Neural cell (in vitro differentiated cells): ENCODE results near the gene GARIN3. TPM values are rescaled to one million over a fixed set of nuclear protein-coding genes. Genes with fewer than 3 reads are reported as not detected.
"Not testable (repeated sequence)": the region's sequence is repeated elsewhere in the genome, so short reads cannot be mapped to it uniquely, and the experiment has no call there.

ENCODE experiments used
- H2AFZ ChIP-seq: fragments of 200-600, 300-800 bp; sonication (generic), shearing (Covaris generic); 2 replicates; pipeline ENCODE4 v1.6.0; 2014; ENCODE audit warnings: low read depth, mild to moderate bottlenecking, antibody characterized with exemption, low read length, moderate library complexity
- H3F3A ChIP-seq: fragments of 200-600 bp; shearing (Covaris generic); 2 replicates; pipeline ENCODE4 v1.6.1; 2016; ENCODE audit warnings: mild to moderate bottlenecking, moderate library complexity, mixed read lengths, antibody characterized with exemption, low read length; ENCODE audit not compliant: insufficient read depth, poor library complexity, severe bottlenecking
- H3K27ac ChIP-seq: fragments of 200-600, 300-800 bp; sonication (generic), shearing (Covaris generic); 2 replicates; pipeline ENCODE4 v1.5.1; 2014; ENCODE audit warnings: mild to moderate bottlenecking, low read length, moderate library complexity
- H3K27me3 ChIP-seq: fragments of 300-800, 200-600 bp; sonication (generic), shearing (Covaris generic); 2 replicates; pipeline ENCODE4 v1.6.0; 2014; ENCODE audit warnings: mild to moderate bottlenecking, low read depth, low read length, moderate library complexity; ENCODE audit not compliant: insufficient read depth
- H3K36me3 ChIP-seq: fragments of 300-800, 200-600 bp; sonication (generic), shearing (Covaris generic); 2 replicates; pipeline ENCODE4 v1.5.1; 2014; ENCODE audit warnings: mild to moderate bottlenecking, antibody characterized with exemption, low read length, moderate library complexity; ENCODE audit not compliant: insufficient read depth
- H3K4me2 ChIP-seq: fragments of 300-800, 200-600 bp; sonication (generic), shearing (Covaris generic); 2 replicates; pipeline ENCODE4 v1.6.0; 2014; ENCODE audit warnings: mild to moderate bottlenecking, low read length
- H3K4me3 ChIP-seq: fragments of 300-800, 200-600 bp; sonication (generic), shearing (Covaris generic); 2 replicates; pipeline ENCODE4 v1.5.1; 2014; ENCODE audit warnings: mild to moderate bottlenecking, low read length, moderate library complexity
- H3K79me2 ChIP-seq: fragments of 200-600 bp; shearing (Covaris generic); replicated peaks from 2 replicates; pipeline ENCODE4 v1.6.0; 2014; ENCODE audit warnings: mild to moderate bottlenecking, low read length, moderate library complexity; ENCODE audit not compliant: insufficient read depth
- H3K9ac ChIP-seq: fragments of 300-800, 200-600 bp; sonication (generic), shearing (Covaris generic); 2 replicates; pipeline ENCODE4 v1.6.1; 2016; ENCODE audit warnings: mild to moderate bottlenecking, low read length, mixed read lengths
- H3K9me2 ChIP-seq: fragments of 200-600 bp; shearing (Covaris generic); 2 replicates; pipeline ENCODE4 v1.6.1; 2016; ENCODE audit warnings: mild to moderate bottlenecking, low read length, mixed read lengths; ENCODE audit not compliant: insufficient read depth
- H3K9me3 ChIP-seq: fragments of 200-600, 300-800 bp; sonication (generic), shearing (Covaris generic); 2 replicates; pipeline ENCODE4 v1.6.1; 2016; ENCODE audit warnings: mild to moderate bottlenecking, mixed run types, low read length, moderate library complexity, mixed read lengths
- H4K20me1 ChIP-seq: fragments of 200-600 bp; shearing (Covaris generic); 2 replicates; pipeline ENCODE4 v1.6.1; 2016; ENCODE audit warnings: mild to moderate bottlenecking, mixed run types; ENCODE audit not compliant: insufficient read depth
- CTCF ChIP-seq: fragments of 450-650 bp; IDR thresholded peaks from 2 replicates; pipeline ENCODE4 v1.5.1; 2014; ENCODE audit warnings: antibody characterized with exemption, mild to moderate bottlenecking, moderate library complexity; ENCODE audit not compliant: poor library complexity, severe bottlenecking
- EP300 ChIP-seq: fragments of 450-650 bp; conservative IDR thresholded peaks from 2 replicates; pipeline ENCODE4 v1.6.1; 2014; ENCODE audit warnings: antibody characterized with exemption, mild to moderate bottlenecking, moderate library complexity; ENCODE audit not compliant: poor library complexity, severe bottlenecking
- EZH2 ChIP-seq: fragments of 200-600, 300-800 bp; shearing (Covaris generic), sonication (generic); IDR thresholded peaks from 2 replicates; pipeline ENCODE4 v1.6.1; 2014; ENCODE audit warnings: antibody characterized with exemption, low read length, borderline replicate concordance, mild to moderate bottlenecking; ENCODE audit not compliant: insufficient read depth, poor library complexity, severe bottlenecking
- MXI1 ChIP-seq: fragments of 450-650 bp; conservative IDR thresholded peaks from 2 replicates; pipeline ENCODE4 v1.6.1; 2014; ENCODE audit warnings: antibody characterized with exemption, mild to moderate bottlenecking; ENCODE audit not compliant: poor library complexity, severe bottlenecking
- POLR2AphosphoS5 ChIP-seq: IDR thresholded peaks from 2 replicates; pipeline ENCODE4 v1.6.1; 2012
- RAD21 ChIP-seq: fragments of 450-650 bp; conservative IDR thresholded peaks from 2 replicates; pipeline ENCODE4 v1.6.1; 2014; ENCODE audit warnings: antibody characterized with exemption, mild to moderate bottlenecking, moderate library complexity
- REST ChIP-seq: IDR thresholded peaks from 2 replicates; pipeline ENCODE4 v1.6.1; 2012; ENCODE audit warnings: borderline replicate concordance
- SMC3 ChIP-seq: fragments of 450-650 bp; conservative IDR thresholded peaks from 2 replicates; pipeline ENCODE4 v1.6.1; 2014; ENCODE audit warnings: antibody characterized with exemption, mild to moderate bottlenecking, moderate library complexity; ENCODE audit not compliant: poor library complexity
- TAF1 ChIP-seq: IDR thresholded peaks from 2 replicates; pipeline ENCODE4 v1.6.1; 2012; ENCODE audit warnings: low read depth
- polyA plus RNA-seq: library from polyadenylated mRNA; depleted of rRNA; stranded (reverse); fragments of >200 nt; gene quantifications from 2 replicates; pipeline ENCODE4 v1.2.3, GENCODE V29; 2014

GARIN3 gene
- polyA plus RNA-seq, 1 donor from 2014 or later, result not detected

GRCh38 chr5:157186309-157187045, 20.4 kb upstream of the GARIN3 start:
- Histone ChIP-seq H3K79me2 (no peaks in the 10 kb centered on the region), H3K9me3 (no peaks in the 10 kb centered on the region), H3K4me3 (no peak overlapping the region), H3K4me2 (no peak overlapping the region), H3K36me3 (no peaks in the 10 kb centered on the region), H3K27ac (no peak overlapping the region), H3F3A (no peaks in the 10 kb centered on the region), H2AFZ (no peak overlapping the region), H3K9ac (no peak overlapping the region), H4K20me1 (no peaks in the 10 kb centered on the region), H3K9me2 (no peaks in the 10 kb centered on the region), H3K27me3 (no peaks in the 10 kb centered on the region)
- TF ChIP-seq CTCF (no peak), EP300 (no peak), TAF1 (no peak), MXI1 (no peak), POLR2AphosphoS5 (no peak), SMC3 (no peak), RAD21 (no peak), REST (no peak), EZH2 (no peak)

GRCh38 chr5:157185122-157185521, 19.1 kb upstream of the GARIN3 start:
- H3K27me3 ChIP-seq, H3K9ac ChIP-seq, H3K4me2 ChIP-seq, H2AFZ ChIP-seq, H3F3A ChIP-seq, H4K20me1 ChIP-seq, H3K9me3 ChIP-seq, H3K27ac ChIP-seq, H3K36me3 ChIP-seq, H3K4me3 ChIP-seq, H3K79me2 ChIP-seq, H3K9me2 ChIP-seq: not testable (repeated sequence)
